Activated T-helper 1 cell treated with anti-CD3 and anti-CD28 coated beads, Interleukin-12 subunit alpha, Interleukin-12 subunit beta, Interleukin-2, Interleukin-4 antibody, amounts not matched to agents 30 ng/mL and 10 ng/mL and 1 ng/mL, durations not matched to agents 14 hours and 24 hours and 36 hours (primary cell): ENCODE data around the gene BIRC5. TPM values are rescaled to one million over a fixed set of nuclear protein-coding genes. Genes with fewer than 3 reads are reported as not detected.
A peak's percentile ranks its signal among the peaks of the same experiment; 100 is the strongest.
"Not testable (repeated sequence)": the region's sequence is repeated elsewhere in the genome, so short reads cannot be mapped to it uniquely, and the experiment has no call there.

Source experiments
- DNase-seq: peaks from one replicate; pipeline ENCODE4 v3.0.0; 2021; ENCODE audit warnings: low spot score
- H3K27ac Mint-ChIP-seq: one replicate; pipeline ENCODE4 v1.8.0; 2021; ENCODE audit warnings: mild to moderate bottlenecking, mixed read lengths
- H3K27me3 Mint-ChIP-seq: one replicate; pipeline ENCODE4 v1.8.0; 2022; ENCODE audit warnings: mild to moderate bottlenecking, moderate library complexity, mixed read lengths; ENCODE audit not compliant: insufficient read depth
- H3K36me3 Mint-ChIP-seq: one replicate; pipeline ENCODE4 v1.8.0; 2021; ENCODE audit warnings: low read depth, mixed read lengths
- H3K4me1 Mint-ChIP-seq: one replicate; pipeline ENCODE4 v1.8.0; 2021; ENCODE audit warnings: low read depth, mixed read lengths
- H3K4me3 Mint-ChIP-seq: one replicate; pipeline ENCODE4 v1.8.0; 2021; ENCODE audit warnings: mild to moderate bottlenecking, moderate library complexity, mixed read lengths
- H3K9me3 Mint-ChIP-seq: one replicate; pipeline ENCODE4 v1.8.0; 2021; ENCODE audit warnings: mixed read lengths
- intact Hi-C: fragments of 100-400 bp; cut with micrococcal nuclease; formaldehyde crosslinking; loops from one replicate; pipeline ENCODE4 v1.15.1; 2024
- total RNA-seq: library from RNA; stranded (reverse); gene quantifications from 2 replicates; pipeline ENCODE4 v1.2.3, GENCODE V29; 2022

BIRC5 gene
- total RNA-seq, 1 donor from 2014 or later = 39.6 TPM

DNA sequence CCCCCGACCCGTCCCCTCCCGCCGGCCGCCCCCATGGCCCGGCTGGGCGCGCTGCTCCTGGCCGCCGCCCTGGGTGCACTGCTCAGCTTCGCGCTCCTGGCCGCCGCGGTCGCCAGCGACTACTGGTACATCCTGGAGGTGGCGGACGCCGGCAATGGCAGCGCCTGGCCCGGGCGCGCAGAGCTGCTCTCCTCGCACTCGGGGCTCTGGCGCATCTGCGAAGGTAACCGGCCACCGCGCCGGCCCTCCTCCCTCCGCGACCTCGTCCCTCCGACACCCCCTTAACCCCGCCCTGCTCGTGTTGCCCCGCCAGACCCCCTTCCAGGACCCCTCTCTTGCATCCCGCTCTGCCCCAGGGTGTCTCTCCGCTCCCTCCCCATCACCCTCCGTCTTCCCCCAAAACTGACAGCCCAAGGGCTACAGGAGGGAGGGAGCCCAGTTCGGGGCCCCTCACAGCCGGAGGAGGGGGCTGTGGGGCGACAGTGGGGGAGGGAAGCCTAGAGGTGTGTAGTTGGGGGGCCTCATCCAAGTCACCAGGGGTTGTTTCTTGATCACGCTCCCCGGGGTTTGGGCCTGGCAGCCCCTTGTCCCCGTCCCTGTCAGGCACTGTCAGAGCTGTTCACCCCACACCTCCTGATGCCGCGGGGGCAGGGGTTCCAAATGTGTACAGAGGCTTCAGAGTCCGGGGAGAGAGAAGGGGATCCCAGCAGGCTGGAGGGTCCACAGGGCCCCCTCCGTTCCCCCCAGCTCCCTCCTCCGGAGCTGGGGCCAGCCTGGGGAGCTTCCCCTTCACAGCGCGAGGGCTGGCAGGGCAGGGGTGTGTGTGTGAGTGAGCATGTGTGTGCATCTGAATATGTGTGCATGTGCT is 18.2 kb downstream of the BIRC5 start:
- H3K9me3 Mint-ChIP-seq = no peaks in the 10 kb centered on the region
- peak overlapping the region; percentile 0 for H3K4me3 Mint-ChIP-seq
- intact Hi-C loops = no loop called here
- no peaks in the 10 kb centered on the region for H3K36me3 Mint-ChIP-seq
- peaks cover 10% of the 10 kb centered on the region for H3K4me1 Mint-ChIP-seq
- DNase-seq = peak; percentile 28
- no peak overlapping the region for H3K27ac Mint-ChIP-seq
- H3K27me3 Mint-ChIP-seq = peaks cover 38% of the 10 kb centered on the region

DNA sequence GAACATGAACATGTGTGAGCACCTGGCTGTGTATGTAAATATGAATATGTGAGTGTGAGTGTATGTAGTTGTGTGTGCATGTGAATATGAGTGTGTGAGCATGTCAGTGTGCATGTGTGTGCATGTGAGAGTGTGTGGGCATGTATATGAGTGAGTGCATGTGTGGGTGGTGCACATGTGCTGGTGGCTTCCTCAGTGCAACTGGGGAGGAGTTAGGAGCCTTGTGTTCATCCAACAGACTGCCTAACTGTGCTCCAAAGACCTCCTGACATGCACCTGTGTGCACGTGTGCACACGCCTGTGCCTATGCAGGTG is 18.8 kb downstream of the BIRC5 start:
- no peaks in the 10 kb centered on the region for H3K36me3 Mint-ChIP-seq
- H3K27me3 Mint-ChIP-seq = peaks cover 38% of the 10 kb centered on the region
- DNase-seq = no peak
- no peak overlapping the region for H3K27ac Mint-ChIP-seq
- intact Hi-C loops = no loop called here
- H3K9me3 Mint-ChIP-seq = no peaks in the 10 kb centered on the region
- peaks cover 10% of the 10 kb centered on the region for H3K4me1 Mint-ChIP-seq
- H3K4me3 Mint-ChIP-seq = peak overlapping the region; percentile 0

DNA sequence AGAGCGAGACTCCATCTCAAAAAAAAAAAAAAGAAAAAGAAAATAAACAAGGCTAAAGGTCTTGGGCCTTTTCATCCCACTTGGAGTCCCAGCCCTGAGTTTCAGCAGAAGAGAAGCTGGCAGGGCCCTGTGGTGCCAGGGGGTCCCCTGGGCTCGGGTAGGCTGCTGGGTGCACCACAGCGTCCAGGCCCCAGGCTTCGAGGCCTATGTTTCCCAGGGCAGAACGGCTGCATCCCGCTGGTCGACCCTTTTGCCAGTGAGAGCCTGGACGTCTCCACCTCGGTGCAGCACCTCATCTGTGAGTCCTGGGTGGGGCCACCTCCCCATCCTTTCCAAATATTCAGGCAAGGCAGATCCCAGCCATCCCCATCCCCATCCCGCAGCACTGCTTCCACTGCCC is 19.6 kb downstream of the BIRC5 start:
- Mint-ChIP-seq H3K27me3 (peaks cover 38% of the 10 kb centered on the region), H3K36me3 (no peaks in the 10 kb centered on the region), H3K4me1 (peaks cover 10% of the 10 kb centered on the region), H3K9me3 (no peaks in the 10 kb centered on the region), H3K27ac (peak overlapping the region; percentile 7), H3K4me3 (no peak overlapping the region)
- DNase-seq = no peak
- intact Hi-C loops = no loop called here

DNA sequence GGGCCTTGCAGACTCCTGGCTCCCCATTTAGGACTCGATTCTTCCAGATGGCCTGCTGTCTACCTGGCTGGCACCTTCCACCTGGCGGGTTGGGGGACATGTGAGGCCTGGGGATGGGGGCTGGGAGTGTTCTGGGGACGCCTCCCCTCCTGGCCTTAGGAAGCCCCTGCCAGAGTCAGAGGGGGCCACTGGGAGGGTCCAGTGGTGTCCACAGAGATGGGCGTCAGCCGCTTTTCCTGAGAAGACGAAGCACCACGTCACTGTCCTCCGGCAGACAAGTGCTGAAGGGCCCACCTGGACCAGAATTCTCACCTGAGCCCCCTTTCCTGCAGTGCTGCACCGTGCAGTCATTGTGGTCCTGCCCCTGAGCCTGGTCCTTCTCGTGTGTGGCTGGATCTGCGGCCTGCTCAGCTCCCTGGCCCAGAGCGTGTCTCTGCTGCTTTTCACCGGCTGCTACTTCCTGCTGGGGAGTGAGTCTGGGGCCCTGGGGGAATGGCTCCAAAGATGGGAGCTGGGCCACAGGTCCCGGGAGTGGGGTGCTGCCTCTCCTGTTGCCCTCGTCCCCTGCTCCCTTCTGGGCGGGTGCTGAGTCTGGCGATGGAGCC is 20.3 kb downstream of the BIRC5 start:
- Mint-ChIP-seq H3K27ac (no peak overlapping the region), H3K27me3 (peaks cover 31% of the 10 kb centered on the region), H3K9me3 (no peaks in the 10 kb centered on the region), H3K36me3 (no peaks in the 10 kb centered on the region), H3K4me3 (no peak overlapping the region), H3K4me1 (peaks cover 10% of the 10 kb centered on the region)
- DNase-seq = no peak
- intact Hi-C loops = no loop called here

DNA sequence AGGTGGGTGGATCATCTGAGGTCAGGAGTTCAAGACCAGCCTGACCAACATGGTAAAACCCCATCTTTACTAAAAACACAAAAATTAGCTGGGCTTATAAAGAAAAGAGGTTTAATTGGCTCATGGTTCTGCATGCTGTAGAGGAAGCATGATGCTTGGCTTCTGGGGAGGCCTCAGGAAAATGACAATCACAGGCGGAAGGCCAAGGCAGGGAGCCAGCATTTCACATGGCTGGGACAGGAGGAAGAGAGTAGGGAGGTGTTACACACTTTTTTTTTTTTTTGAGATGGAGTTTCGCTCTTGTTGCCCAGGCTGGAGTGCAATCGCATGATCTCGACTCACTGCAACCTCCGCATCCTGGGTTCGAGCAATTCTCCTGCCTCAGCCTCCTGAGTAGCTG is 21.0 kb downstream of the BIRC5 start:
- Mint-ChIP-seq H3K27me3 (peaks cover 26% of the 10 kb centered on the region), H3K4me1 (peaks cover 10% of the 10 kb centered on the region)
- H3K9me3 Mint-ChIP-seq, H3K27ac Mint-ChIP-seq, DNase-seq, H3K4me3 Mint-ChIP-seq, H3K36me3 Mint-ChIP-seq, intact Hi-C loops: not testable (repeated sequence)

DNA sequence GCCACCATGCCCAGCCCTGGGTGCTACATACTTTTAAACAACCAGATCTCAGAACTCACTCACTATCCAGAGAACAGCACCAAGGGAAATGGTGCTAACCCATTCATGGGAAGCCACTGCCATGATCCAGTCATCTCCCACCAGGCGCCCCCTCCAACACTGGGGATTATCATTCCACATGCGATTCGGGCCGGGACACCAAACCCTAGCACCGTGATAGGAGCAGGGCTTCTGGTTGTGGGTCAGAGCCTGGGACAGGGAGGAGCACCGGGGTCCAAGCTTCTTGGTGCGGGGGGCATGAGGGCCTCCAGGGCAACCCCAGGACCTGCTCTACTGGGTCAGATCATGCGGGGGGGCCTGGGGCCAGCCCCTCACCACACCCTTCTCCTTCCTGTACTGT is 21.8 kb downstream of the BIRC5 start:
- Mint-ChIP-seq H3K27ac (no peak overlapping the region), H3K36me3 (no peaks in the 10 kb centered on the region), H3K4me3 (no peak overlapping the region), H3K27me3 (peaks cover 19% of the 10 kb centered on the region), H3K9me3 (no peaks in the 10 kb centered on the region), H3K4me1 (peaks cover 10% of the 10 kb centered on the region)
- DNase-seq = no peak
- intact Hi-C loops = no loop called here

DNA sequence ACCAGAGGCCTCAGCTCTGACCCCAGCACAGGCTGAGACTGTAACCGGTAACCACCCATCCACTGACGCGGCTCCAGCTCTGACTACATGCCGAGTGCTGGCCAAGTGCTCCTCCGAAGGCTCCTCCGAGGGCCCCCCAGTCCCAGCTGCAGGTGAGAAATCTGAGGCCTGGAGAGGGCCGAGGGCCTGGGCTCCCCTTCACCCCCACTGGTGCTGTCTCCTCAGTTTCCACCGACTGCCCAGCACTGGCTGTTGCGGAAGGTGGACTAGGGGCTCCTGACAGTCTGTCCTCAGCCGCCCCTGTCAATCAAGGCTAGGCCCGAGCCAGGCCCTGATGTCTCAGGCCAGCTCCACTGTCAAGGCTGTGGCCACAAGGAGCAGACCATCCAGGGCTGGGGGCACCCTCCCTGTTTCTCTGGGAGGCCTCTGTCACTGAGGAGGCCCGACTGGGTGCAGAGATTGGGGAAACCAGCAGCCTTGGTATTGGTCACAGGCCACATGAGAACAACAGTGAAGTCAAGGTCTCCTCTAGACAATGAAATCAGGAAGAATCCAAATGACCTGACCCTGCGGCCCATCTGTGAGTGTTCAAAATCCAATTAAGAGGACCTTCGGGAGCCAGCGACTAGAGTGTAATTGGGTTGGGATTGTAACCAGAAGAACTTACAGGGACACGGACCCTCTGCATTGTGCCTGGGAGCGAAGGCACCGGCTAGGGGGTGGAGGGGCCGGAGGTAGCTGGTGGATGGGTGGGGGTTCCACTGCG is 22.5 kb downstream of the BIRC5 start:
- Mint-ChIP-seq H3K27me3 (peaks cover 13% of the 10 kb centered on the region), H3K4me1 (peaks cover 10% of the 10 kb centered on the region), H3K9me3 (no peaks in the 10 kb centered on the region), H3K36me3 (no peaks in the 10 kb centered on the region), H3K27ac (no peak overlapping the region), H3K4me3 (no peak overlapping the region)
- intact Hi-C loops = no loop called here
- no peak for DNase-seq

DNA sequence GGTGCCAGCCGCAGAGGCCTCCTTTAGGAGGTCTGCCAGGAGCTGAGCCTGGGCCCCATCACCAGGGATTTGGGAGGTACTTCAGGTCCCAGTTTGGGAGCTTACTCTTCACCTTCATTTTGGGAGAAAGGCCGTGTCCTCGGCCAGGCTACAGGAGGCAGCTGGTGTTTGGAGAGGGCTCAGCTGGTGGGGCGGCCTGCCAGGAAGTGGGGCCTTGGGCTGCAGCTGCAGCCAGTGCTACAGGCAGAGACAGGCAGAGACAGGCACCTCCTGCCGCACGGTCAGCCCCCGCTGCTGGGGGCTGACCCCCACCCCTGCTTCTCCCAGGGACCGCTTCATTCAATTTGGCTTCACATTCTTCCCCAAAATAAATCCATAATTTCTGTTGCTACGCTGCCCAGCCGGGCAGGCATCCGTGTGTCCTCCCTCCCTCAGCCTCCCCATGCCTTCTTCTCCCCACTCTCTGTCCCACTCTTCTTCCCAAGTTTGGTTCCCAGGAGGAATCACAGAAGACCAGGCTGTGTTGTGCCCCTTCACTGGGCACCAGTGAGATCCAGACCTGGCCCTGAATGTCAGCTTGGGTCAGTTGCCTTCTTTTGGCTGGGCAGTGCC is 23.5 kb downstream of the BIRC5 start:
- Mint-ChIP-seq H3K27ac (no peak overlapping the region), H3K9me3 (no peaks in the 10 kb centered on the region), H3K4me3 (no peak overlapping the region), H3K36me3 (no peaks in the 10 kb centered on the region), H3K27me3 (peaks cover 9% of the 10 kb centered on the region), H3K4me1 (peaks cover 6% of the 10 kb centered on the region)
- intact Hi-C loops = no loop called here
- no peak for DNase-seq

DNA sequence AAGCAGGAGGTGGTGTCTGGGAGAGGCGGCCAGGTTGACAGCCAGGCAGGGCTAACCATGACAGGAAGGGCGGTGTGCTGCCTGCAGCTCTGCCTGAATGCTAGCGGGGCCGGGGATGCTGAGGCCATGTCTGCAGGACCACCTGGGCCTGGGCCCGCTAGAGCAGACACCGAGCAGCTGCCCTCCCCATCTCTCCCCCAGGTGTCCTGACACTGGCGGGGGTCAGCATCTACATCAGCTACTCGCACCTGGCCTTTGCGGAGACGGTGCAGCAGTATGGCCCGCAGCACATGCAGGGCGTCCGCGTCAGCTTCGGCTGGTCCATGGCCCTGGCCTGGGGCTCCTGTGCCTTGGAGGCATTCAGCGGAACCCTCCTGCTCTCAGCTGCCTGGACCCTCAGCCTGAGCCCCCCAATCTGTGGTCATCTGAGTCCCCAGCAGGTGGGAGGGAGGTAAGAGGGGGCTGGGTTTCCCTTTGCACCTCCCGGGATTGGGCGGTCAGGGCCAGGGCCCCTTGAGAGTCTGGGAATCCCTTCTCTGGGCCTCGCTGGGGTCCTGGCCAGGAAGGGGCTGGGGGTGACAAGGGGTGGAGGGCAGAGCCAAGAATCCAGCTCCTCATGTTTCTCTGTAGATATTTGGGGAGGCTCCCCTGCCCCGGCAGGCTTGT is 24.9 kb downstream of the BIRC5 start:
- H3K36me3 Mint-ChIP-seq = no peaks in the 10 kb centered on the region
- H3K4me3 Mint-ChIP-seq = no peak overlapping the region
- H3K9me3 Mint-ChIP-seq = no peaks in the 10 kb centered on the region
- intact Hi-C loops = no loop called here
- H3K27ac Mint-ChIP-seq = no peak overlapping the region
- DNase-seq = no peak
- no peaks in the 10 kb centered on the region for H3K4me1 Mint-ChIP-seq
- peaks cover 3% of the 10 kb centered on the region for H3K27me3 Mint-ChIP-seq

DNA sequence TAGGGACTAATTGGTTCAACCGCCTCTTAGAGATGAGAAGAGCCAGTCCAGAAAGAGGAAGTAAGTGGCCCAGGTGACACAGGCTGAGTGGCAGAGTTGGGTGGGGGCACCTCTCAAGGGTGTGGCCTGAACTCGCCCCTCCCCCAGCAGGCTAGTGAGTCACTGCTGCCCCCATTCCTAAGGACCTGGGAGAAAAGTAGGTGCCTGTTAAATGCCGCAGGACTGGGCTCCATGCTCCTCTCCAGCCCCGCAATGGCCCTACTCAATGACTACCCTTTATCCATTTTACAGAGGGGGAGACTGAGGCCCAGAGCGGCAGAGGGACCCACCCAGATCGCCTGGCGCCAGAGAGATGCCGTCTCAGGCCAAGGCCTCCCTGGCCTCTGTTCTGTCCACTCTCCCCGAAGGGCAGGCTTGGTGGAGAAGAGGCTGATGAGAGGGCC is 25.5 kb downstream of the BIRC5 start:
- no peaks in the 10 kb centered on the region for H3K4me1 Mint-ChIP-seq
- intact Hi-C loops = no loop called here
- H3K27ac Mint-ChIP-seq = no peak overlapping the region
- no peak for DNase-seq
- no peaks in the 10 kb centered on the region for H3K9me3 Mint-ChIP-seq
- no peak overlapping the region for H3K4me3 Mint-ChIP-seq
- no peaks in the 10 kb centered on the region for H3K27me3 Mint-ChIP-seq
- H3K36me3 Mint-ChIP-seq = no peaks in the 10 kb centered on the region

DNA sequence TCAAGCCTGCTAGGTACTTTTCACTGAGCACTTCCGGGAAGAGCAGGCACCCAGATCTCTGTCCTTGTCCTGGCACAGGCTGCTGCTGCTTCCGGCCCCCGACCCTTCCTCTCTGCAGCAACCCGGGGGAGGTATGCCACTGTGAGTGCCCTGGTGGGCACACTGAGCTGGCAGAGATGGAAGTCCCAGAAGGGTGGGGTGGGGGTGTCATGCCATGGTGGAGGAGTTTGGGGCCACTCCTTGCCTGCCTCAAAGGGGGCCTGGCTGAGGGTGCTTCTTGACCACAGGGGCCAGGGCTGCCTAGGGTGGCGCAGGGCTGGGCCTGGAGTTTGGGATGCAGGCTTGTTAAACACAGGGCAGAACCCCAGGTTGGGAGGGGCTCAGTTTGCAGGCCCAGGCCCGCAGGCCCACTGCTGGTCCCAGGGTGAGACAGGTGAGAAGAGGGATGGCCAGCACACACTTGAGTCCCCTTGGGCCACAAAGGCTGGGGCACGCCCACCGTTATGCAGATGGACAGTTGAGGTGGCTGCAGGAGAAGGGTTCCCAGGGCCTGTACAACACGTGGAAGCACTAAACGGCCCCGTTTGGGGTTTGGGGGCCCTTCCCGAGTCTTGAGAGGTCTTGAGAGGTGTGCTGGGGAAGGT is 26.1 kb downstream of the BIRC5 start:
- intact Hi-C loops = no loop called here
- H3K9me3 Mint-ChIP-seq = no peaks in the 10 kb centered on the region
- H3K27ac Mint-ChIP-seq = no peak overlapping the region
- DNase-seq = no peak
- H3K27me3 Mint-ChIP-seq = no peaks in the 10 kb centered on the region
- H3K4me3 Mint-ChIP-seq = no peak overlapping the region
- no peaks in the 10 kb centered on the region for H3K4me1 Mint-ChIP-seq
- H3K36me3 Mint-ChIP-seq = no peaks in the 10 kb centered on the region

DNA sequence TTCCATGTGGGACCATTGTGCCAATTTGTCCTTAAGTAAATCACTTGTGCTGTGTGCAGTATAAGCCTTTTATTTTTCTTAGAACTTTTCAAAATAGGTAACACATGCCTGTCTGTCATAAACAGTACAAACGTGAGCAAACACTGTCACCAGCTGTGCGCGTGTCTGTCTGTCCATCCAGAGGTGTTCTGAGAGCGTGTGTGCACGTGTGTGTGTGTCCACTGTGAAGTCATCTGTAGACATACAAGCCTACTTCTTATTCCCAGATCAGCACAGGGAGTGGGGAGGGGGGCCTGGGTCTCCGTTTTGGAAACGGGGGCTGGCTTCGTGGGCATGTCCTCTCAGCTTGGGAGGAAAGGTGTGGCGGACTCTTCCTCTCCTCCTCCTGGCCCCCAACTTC is 26.8 kb downstream of the BIRC5 start:
- DNase-seq = no peak
- H3K4me3 Mint-ChIP-seq = no peak overlapping the region
- H3K4me1 Mint-ChIP-seq = no peaks in the 10 kb centered on the region
- no peak overlapping the region for H3K27ac Mint-ChIP-seq
- H3K36me3 Mint-ChIP-seq = peaks cover 2% of the 10 kb centered on the region
- intact Hi-C loops = no loop called here
- H3K27me3 Mint-ChIP-seq = no peaks in the 10 kb centered on the region
- peaks cover 4% of the 10 kb centered on the region for H3K9me3 Mint-ChIP-seq
